HepG2 (cell line): ENCODE results near the gene GLIS1.

Experiments
- EP300 ChIP-seq, 3 experiments: sonication (generic) in 1 of 3; formaldehyde crosslinking in 1 of 3; IDR thresholded peaks; 2 replicates each; pipeline versions ENCODE4 v1.5.1 to v1.6.1; 2011 to 2020; ENCODE audit warnings: low read depth in 2 of 3, low read length in 2 of 3, borderline replicate concordance in 1 of 3, improper control_type of control experiment in 1 of 3, mild to moderate bottlenecking in 1 of 3, missing genetic modification reagents in 1 of 3, moderate library complexity in 1 of 3
- POLR2A ChIP-seq, 2 experiments: IDR thresholded peaks; 2 replicates each; pipeline ENCODE4 v1.6.1; 2011; ENCODE audit warnings: low read depth in 2 of 2, low read length in 2 of 2, mild to moderate bottlenecking in 1 of 2, moderate library complexity in 1 of 2; ENCODE audit not compliant: insufficient read depth in 1 of 2
- ZNF619 ChIP-seq: sonication (generic); formaldehyde crosslinking; IDR thresholded peaks from 2 replicates; pipeline ENCODE4 v1.4.0; 2020; ENCODE audit warnings: mild to moderate bottlenecking, missing genetic modification reagents
- ZNF781 ChIP-seq: sonication (generic); formaldehyde crosslinking; IDR thresholded peaks from 2 replicates; pipeline ENCODE4 v1.5.1; 2020; ENCODE audit warnings: borderline replicate concordance, mild to moderate bottlenecking, missing genetic modification reagents; ENCODE audit errors: not compliant biosample characterization

- TF ChIP-seq ZNF781 (CRISPR knock-in tag) (no peak), POLR2A (IDR thresholded peaks at IDR 0.05; ENCODE audit: insufficient read depth in 1 of 2, low read depth in 2 of 2, low read length in 2 of 2) (no peak), ZNF619 (CRISPR knock-in tag) (no peak), EP300 (IDR thresholded peaks at IDR 0.05; ENCODE audit: low read depth in 2 of 2, low read length in 2 of 2) (no peak), EP300 (CRISPR knock-in tag; IDR thresholded peaks at IDR 0.05; ENCODE audit: borderline replicate concordance) (no peak)
These were observed 39.0 kb downstream of the GLIS1 start for GRCh38 chr1:53699981-53700380.
